Esophagus squamous epithelium (tissue), 5 donors: ENCODE measurements around the gene REL. TPM values are rescaled to one million over a fixed set of nuclear protein-coding genes. Genes with fewer than 3 reads are reported as not detected.
"Not testable (repeated sequence)": the region's sequence is repeated elsewhere in the genome, so short reads cannot be mapped to it uniquely, and the experiment has no call there.

Experiments used
- DNase-seq: peaks from one replicate; lab custom pipeline; 2025; lab: John Stamatoyannopoulos, UW
- H3K27ac ChIP-seq, 4 donors: fragments of 200-600 bp; sonication (generic); one replicate each; pipeline ENCODE4 v1.5.1; 2016 to 2019; ENCODE audit warnings: mild to moderate bottlenecking in 1 of 4
- H3K27me3 ChIP-seq, 4 donors: fragments of 200-600 bp; sonication (generic); 1 replicate in 3 of 4; 2 replicates in 1 of 4; pipeline versions ENCODE4 v1.5.1 to v1.6.0; 2017 to 2021; ENCODE audit warnings: antibody characterized with exemption in 1 of 4
- H3K36me3 ChIP-seq, 3 donors: fragments of 200-600 bp; sonication (generic); one replicate each; pipeline ENCODE4 v1.5.1; 2016 to 2019
- H3K4me1 ChIP-seq, 3 donors: fragments of 200-600 bp; sonication (generic); one replicate each; pipeline ENCODE4 v1.5.1; 2017 to 2019
- H3K4me3 ChIP-seq, 4 donors: fragments of 200-600 bp; sonication (generic); 1 replicate in 3 of 4; 2 replicates in 1 of 4; pipeline ENCODE4 v1.5.1; 2016 to 2019; ENCODE audit warnings: mild to moderate bottlenecking in 2 of 4, moderate library complexity in 1 of 4
- H3K9me3 ChIP-seq, 3 donors: fragments of 200-600 bp; sonication (generic); one replicate each; pipeline ENCODE4 v1.5.1; 2016 to 2019
- CTCF ChIP-seq, 6 experiments: fragments of 450-650 bp in 4 of 6; fragments of 200-600 bp in 2 of 6; sonication (generic) in 2 of 6; IDR thresholded peaks; one replicate each; pipeline ENCODE4 v1.5.1; 2016 to 2019; ENCODE audit warnings: antibody characterized with exemption in 6 of 6, mild to moderate bottlenecking in 4 of 6, moderate library complexity in 4 of 6
- POLR2A ChIP-seq, 4 donors: fragments of 450-650 bp; IDR thresholded peaks; one replicate each; pipeline ENCODE4 v1.6.1; 2017; ENCODE audit warnings: antibody characterized with exemption in 4 of 4, mild to moderate bottlenecking in 4 of 4, moderate library complexity in 3 of 4
- WGBS, 2 donors: methylation state at CpG; one replicate each; pipeline ENCODE4 v1.1.5; 2018; 5-methylcytosine and 5-hydroxymethylcytosine counted together
- intact Hi-C: fragments of 100-400 bp; cut with DNase I; formaldehyde crosslinking; loops from one replicate; pipeline ENCODE4 v1.15.0; 2022
- total RNA-seq, 4 donors: library from RNA; depleted of rRNA; stranded (reverse); fragments of >200 nt; gene quantifications; one replicate each; pipeline ENCODE4 v1.1.0, GENCODE V29; 2016
- donor health status: DM: yes; HTN: yes; CAD: no.

Gene REL
- total RNA-seq, 4 donors from 2014 or later: 16.3 to 20.9 (median 16.8) TPM

DNA sequence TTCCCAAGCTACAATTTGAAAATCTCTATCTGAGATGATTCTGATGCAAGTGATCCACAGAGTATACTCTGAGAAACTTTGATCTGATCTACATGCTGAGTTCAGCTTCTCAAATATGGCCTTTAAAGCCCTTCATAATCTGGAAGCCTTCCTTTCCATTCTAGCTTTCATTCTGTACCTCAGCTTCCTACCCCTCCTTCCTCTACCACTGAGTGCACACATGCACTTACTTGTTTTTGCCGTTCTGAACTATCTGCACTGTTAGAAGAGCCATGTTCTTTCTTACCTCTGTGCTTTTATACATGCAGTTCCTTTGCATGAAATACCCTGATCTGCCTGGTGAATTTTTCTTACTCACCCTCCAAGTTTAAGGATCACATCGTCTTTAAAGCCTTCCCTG lies 25.0 kb downstream of the REL start:
- Histone ChIP-seq H3K36me3 (peaks cover 0 to 74% (median 5%) of the 10 kb centered on the region in 3 donors), H3K9me3 (no peaks in the 10 kb centered on the region), H3K4me3 (no peak overlapping the region), H3K27me3 (no peaks in the 10 kb centered on the region), H3K27ac (no peak overlapping the region), H3K4me1 (no peaks in the 10 kb centered on the region)
- intact Hi-C loops: no loop called here
- DNase-seq: no peak
- 63 to 85% methylated on average over 2 of the region's 2 CpGs for WGBS, 2 donors
- no peak for TF ChIP-seq POLR2A (IDR thresholded peaks at IDR 0.05)
- no peak for TF ChIP-seq CTCF (IDR thresholded peaks at IDR 0.05)

- Histone ChIP-seq H3K27me3 (no peaks in the 10 kb centered on the region), H3K9me3 (no peaks in the 10 kb centered on the region), H3K36me3 (peaks cover 0 to 65% (median 5%) of the 10 kb centered on the region in 3 donors), H3K4me1 (no peaks in the 10 kb centered on the region), H3K4me3 (no peak overlapping the region), H3K27ac (no peak overlapping the region)
- DNase-seq: no peak
- no peak for TF ChIP-seq POLR2A (IDR thresholded peaks at IDR 0.05)
- no peak for TF ChIP-seq CTCF (IDR thresholded peaks at IDR 0.05)
- WGBS, 2 donors: 76 to 86% methylated on average over 8 of the region's 8 CpGs
- intact Hi-C loops: no loop called here
Measured at GRCh38 chr2:60907329-60907728, 26.0 kb downstream of the REL start.

- peaks cover 0 to 10% (median 0%) of the 10 kb centered on the region in 3 donors for H3K4me1 ChIP-seq
- H3K9me3 ChIP-seq: no peaks in the 10 kb centered on the region
- WGBS, 2 donors: 82 to 89% methylated on average over 7 of the region's 7 CpGs
- TF ChIP-seq POLR2A (IDR thresholded peaks at IDR 0.05) (no peak), CTCF (IDR thresholded peaks at IDR 0.05) (no peak)
- H3K27ac ChIP-seq: peak overlapping the region in 2 of 4 donors; percentile 59 to 65
- peaks cover 4 to 62% (median 4%) of the 10 kb centered on the region in 3 donors for H3K36me3 ChIP-seq
- intact Hi-C loops: no loop called here
- no peak overlapping the region for H3K4me3 ChIP-seq
- no peak for DNase-seq
- no peaks in the 10 kb centered on the region for H3K27me3 ChIP-seq
Measured at GRCh38 chr2:60925994-60926740, 44.8 kb downstream of the REL start.

DNA sequence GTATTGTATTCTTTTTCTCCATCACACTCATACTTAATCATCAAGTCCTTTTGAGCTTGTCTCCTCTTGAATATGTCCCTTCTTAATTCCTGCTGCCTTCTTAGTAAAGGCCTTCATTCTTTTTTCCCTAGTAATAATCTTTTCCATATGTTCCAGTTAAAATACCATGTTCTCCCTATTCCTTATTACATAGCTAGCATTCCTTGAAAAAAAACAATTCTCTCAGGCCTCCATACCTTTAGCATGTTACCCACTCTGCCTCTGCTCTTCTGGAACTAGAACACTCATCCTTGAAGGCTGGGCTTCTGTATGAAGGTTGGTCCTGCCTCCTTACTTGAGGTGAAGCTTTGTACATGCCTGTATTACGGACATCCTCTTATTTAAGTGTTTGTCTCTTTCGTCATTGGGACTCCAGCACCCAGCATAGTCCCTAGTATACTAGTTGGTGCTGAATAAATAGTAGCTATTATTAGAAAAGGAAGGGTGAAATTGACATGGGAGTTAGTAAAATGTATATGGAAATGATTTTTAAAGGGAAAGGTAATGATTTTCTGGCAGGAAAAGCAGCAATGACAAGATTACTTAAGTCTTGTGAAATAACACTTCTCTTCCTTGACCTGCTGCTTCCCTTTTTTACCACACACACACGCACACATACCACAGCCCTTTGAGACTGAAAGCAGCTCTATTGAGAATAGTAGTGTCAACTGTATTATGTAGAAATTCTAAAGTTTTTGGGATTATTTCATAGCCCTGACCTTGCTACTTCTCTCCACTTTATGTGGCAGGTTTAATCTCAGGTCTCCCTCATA lies 45.6 kb downstream of the REL start:
- Histone ChIP-seq H3K27ac (peak overlapping the region; percentile 15 to 65 (median 38)), H3K36me3 (peaks cover under 1 to 58% (median 4%) of the 10 kb centered on the region in 3 donors), H3K4me3 (no peak overlapping the region), H3K4me1 (peaks cover 0 to 10% (median 0%) of the 10 kb centered on the region in 3 donors), H3K27me3 (no peaks in the 10 kb centered on the region), H3K9me3 (no peaks in the 10 kb centered on the region)
- intact Hi-C loops: no loop called here
- no peak for TF ChIP-seq CTCF (IDR thresholded peaks at IDR 0.05)
- no peak for TF ChIP-seq POLR2A (IDR thresholded peaks at IDR 0.05)
- no peak for DNase-seq
- WGBS, 2 donors: 84 to 88% methylated on average over 2 to 3 of the region's 3 CpGs

GRCh38 chr2:60932061-60932460 lies 50.7 kb downstream of the REL start:
- Histone ChIP-seq H3K36me3 (peaks cover 0 to 44% (median 0%) of the 10 kb centered on the region in 3 donors), H3K4me1 (peaks cover 0 to 13% (median 7%) of the 10 kb centered on the region in 3 donors)
- H3K4me3 ChIP-seq, DNase-seq, H3K9me3 ChIP-seq, H3K27ac ChIP-seq, intact Hi-C loops, H3K27me3 ChIP-seq: not testable (repeated sequence)
- 80 to 87% methylated on average over 5 of the region's 5 CpGs for WGBS, 2 donors
